H9 (cell line): ENCODE data around the gene LRRC42. TPM values are rescaled to one million over a fixed set of nuclear protein-coding genes. Genes with fewer than 3 reads are reported as not detected.

Experiments
- DNase-seq: peaks from one replicate; pipeline ENCODE4 v3.0.0-alpha.2; 2017
- H2AFZ ChIP-seq: one replicate; pipeline ENCODE4 v1.6.1; 2013; ENCODE audit warnings: mild to moderate bottlenecking, low read length, control low read depth, moderate library complexity
- H2AK5ac ChIP-seq: 2 replicates; pipeline ENCODE4 v1.6.1; 2013; ENCODE audit warnings: low read length, control low read depth, mixed read lengths; ENCODE audit not compliant: insufficient read length
- H2BK120ac ChIP-seq: one replicate; pipeline ENCODE4 v1.6.1; 2013; ENCODE audit warnings: low read depth, mild to moderate bottlenecking, low read length, control low read depth, inconsistent platforms; ENCODE audit not compliant: poor library complexity, severe bottlenecking
- H2BK12ac ChIP-seq: 2 replicates; pipeline ENCODE4 v1.6.1; 2013; ENCODE audit warnings: low read length, control low read depth, mixed read lengths, low read depth; ENCODE audit not compliant: insufficient read length
- H2BK15ac ChIP-seq: 2 replicates; pipeline ENCODE4 v1.6.1; 2013; ENCODE audit warnings: low read depth, low read length, control low read depth
- H2BK20ac ChIP-seq: one replicate; pipeline ENCODE4 v1.6.1; 2013; ENCODE audit warnings: low read depth, mild to moderate bottlenecking, low read length, control low read depth, inconsistent platforms; ENCODE audit not compliant: poor library complexity, severe bottlenecking
- H2BK5ac ChIP-seq: 2 replicates; pipeline ENCODE4 v1.6.1; 2013; ENCODE audit warnings: low read length, control low read depth, mixed read lengths; ENCODE audit not compliant: insufficient read length
- H3K14ac ChIP-seq: 2 replicates; pipeline ENCODE4 v1.6.1; 2013; ENCODE audit warnings: low read length, control low read depth; ENCODE audit not compliant: insufficient read depth
- H3K18ac ChIP-seq: 2 replicates; pipeline ENCODE4 v1.6.1; 2013; ENCODE audit warnings: low read depth, mild to moderate bottlenecking, mixed read lengths, low read length, control low read depth; ENCODE audit not compliant: insufficient read length
- H3K23ac ChIP-seq: 2 replicates; pipeline ENCODE4 v1.6.1; 2013; ENCODE audit warnings: low read length, control low read depth, mixed read lengths, low read depth; ENCODE audit not compliant: insufficient read length
- H3K23me2 ChIP-seq: 2 replicates; pipeline ENCODE4 v1.6.1; 2013; ENCODE audit warnings: low read depth, mild to moderate bottlenecking, mixed read lengths, low read length, control low read depth; ENCODE audit not compliant: insufficient read length, poor library complexity, severe bottlenecking
- H3K27ac ChIP-seq: 2 replicates; pipeline ENCODE4 v1.5.1; 2013; ENCODE audit warnings: low read length, control low read depth, mixed read lengths, low read depth; ENCODE audit not compliant: insufficient read length
- H3K27me3 ChIP-seq: 2 replicates; pipeline ENCODE4 v1.6.1; 2013; ENCODE audit warnings: low read length, control low read depth, inconsistent platforms; ENCODE audit not compliant: insufficient read depth
- H3K4ac ChIP-seq: 2 replicates; pipeline ENCODE4 v1.6.1; 2013; ENCODE audit warnings: low read depth, mild to moderate bottlenecking, control low read depth, inconsistent platforms, low read length, moderate library complexity
- H3K4me1 ChIP-seq: 2 replicates; pipeline ENCODE4 v1.6.1; 2013; ENCODE audit warnings: low read length, control low read depth, inconsistent platforms; ENCODE audit not compliant: insufficient read depth
- H3K4me2 ChIP-seq: 2 replicates; pipeline ENCODE4 v1.6.1; 2013; ENCODE audit warnings: low read length, control low read depth, mixed read lengths; ENCODE audit not compliant: insufficient read length, insufficient read depth
- H3K56ac ChIP-seq: 2 replicates; pipeline ENCODE4 v1.6.1; 2013; ENCODE audit warnings: low read depth, mild to moderate bottlenecking, mixed read lengths, low read length, control low read depth; ENCODE audit not compliant: insufficient read length
- H3K79me1 ChIP-seq: 2 replicates; pipeline ENCODE4 v1.6.1; 2013; ENCODE audit warnings: low read depth, mild to moderate bottlenecking, moderate library complexity, low read length, control low read depth, inconsistent platforms; ENCODE audit not compliant: insufficient read depth, poor library complexity, severe bottlenecking
- H3K79me2 ChIP-seq: 2 replicates; pipeline ENCODE4 v1.6.1; 2013; ENCODE audit warnings: low read length, control low read depth, inconsistent platforms; ENCODE audit not compliant: insufficient read depth
- H3K9ac ChIP-seq: 2 replicates; pipeline ENCODE4 v1.6.1; 2013; ENCODE audit warnings: low read length, control low read depth, mixed read lengths; ENCODE audit not compliant: insufficient read length; ENCODE audit errors: extremely low read depth
- H3K9me3 ChIP-seq: one replicate; pipeline ENCODE4 v1.6.1; 2013; ENCODE audit warnings: low read depth, low read length, inconsistent platforms; ENCODE audit not compliant: control insufficient read depth
- H3T11ph ChIP-seq: one replicate; pipeline ENCODE4 v1.6.1; 2013; ENCODE audit warnings: mild to moderate bottlenecking, low read length, control low read depth, inconsistent platforms
- H4K20me1 ChIP-seq: one replicate; pipeline ENCODE4 v1.6.1; 2013; ENCODE audit not compliant: control insufficient read depth, insufficient read length, insufficient read depth
- H4K5ac ChIP-seq: 2 replicates; pipeline ENCODE4 v1.6.1; 2013; ENCODE audit warnings: low read depth, mild to moderate bottlenecking, mixed read lengths, low read length, control low read depth; ENCODE audit not compliant: insufficient read length
- H4K8ac ChIP-seq: replicated peaks from 2 replicates; pipeline ENCODE4 v1.6.1; 2013; ENCODE audit warnings: low read length, control low read depth, mixed read lengths, low read depth; ENCODE audit not compliant: insufficient read length
- H4K91ac ChIP-seq: 2 replicates; pipeline ENCODE4 v1.6.1; 2013; ENCODE audit warnings: low read depth, mild to moderate bottlenecking, moderate library complexity, mixed read lengths, low read length, control low read depth; ENCODE audit not compliant: insufficient read length
- H3K27ac Mint-ChIP-seq, 3 experiments: 2 replicates in 2 of 3; 3 replicates in 1 of 3; pipeline ENCODE4 v1.8.0; 2020 to 2021; ENCODE audit warnings: mixed read lengths in 3 of 3, mild to moderate bottlenecking in 1 of 3, moderate library complexity in 1 of 3
- H3K27me3 Mint-ChIP-seq: 2 replicates; pipeline ENCODE4 v1.8.0; 2021; ENCODE audit warnings: low read depth, mild to moderate bottlenecking, moderate library complexity, mixed read lengths
- H3K36me3 Mint-ChIP-seq, 3 experiments: 2 replicates in 2 of 3; 3 replicates in 1 of 3; pipeline ENCODE4 v1.8.0; 2020 to 2021; ENCODE audit warnings: low read depth in 3 of 3, mixed read lengths in 3 of 3; ENCODE audit not compliant: insufficient read depth in 1 of 3
- H3K4me1 Mint-ChIP-seq, 2 experiments: 2 replicates each; pipeline ENCODE4 v1.8.0; 2020; ENCODE audit warnings: mixed read lengths in 2 of 2
- H3K4me3 Mint-ChIP-seq, 2 experiments: 2 replicates in 1 of 2; 3 replicates in 1 of 2; pipeline ENCODE4 v1.8.0; 2020 to 2021; ENCODE audit warnings: mild to moderate bottlenecking in 2 of 2, mixed read lengths in 2 of 2, moderate library complexity in 1 of 2
- H3K9me3 Mint-ChIP-seq, 2 experiments: 2 replicates in 1 of 2; 3 replicates in 1 of 2; pipeline ENCODE4 v1.8.0; 2020; ENCODE audit warnings: mild to moderate bottlenecking in 2 of 2, mixed read lengths in 2 of 2, moderate library complexity in 1 of 2
- WGBS: extraction: QIAGEN DNeasy Blood & Tissue Kit; methylation state at CpG from one replicate; pipeline ENCODE4 v1.1.7; 2013; ENCODE audit warnings: missing lambda C conversion rate, low lambda C conversion rate, mixed read lengths; ENCODE audit not compliant: insufficient read length; ENCODE audit errors: extremely low coverage; 5-methylcytosine and 5-hydroxymethylcytosine counted together
- long read RNA-seq: library from polyadenylated mRNA; unstranded; transcript quantifications from one replicate; pipeline ENCODE4 v2.0.0, GENCODE V29; 2020
- total RNA-seq: library from RNA; stranded (reverse); gene quantifications from 2 replicates; pipeline ENCODE4 v1.2.1, GENCODE V29; 2021
- TF ChIP-seq, protein P1 (sequence below): fragments of 200-600 bp; sonication (generic); conservative IDR thresholded peaks from 3 replicates; pipeline ENCODE4 v1.8.0; 2021; ENCODE audit warnings: antibody characterized with exemption, mild to moderate bottlenecking

The LRRC42 gene, protein sequence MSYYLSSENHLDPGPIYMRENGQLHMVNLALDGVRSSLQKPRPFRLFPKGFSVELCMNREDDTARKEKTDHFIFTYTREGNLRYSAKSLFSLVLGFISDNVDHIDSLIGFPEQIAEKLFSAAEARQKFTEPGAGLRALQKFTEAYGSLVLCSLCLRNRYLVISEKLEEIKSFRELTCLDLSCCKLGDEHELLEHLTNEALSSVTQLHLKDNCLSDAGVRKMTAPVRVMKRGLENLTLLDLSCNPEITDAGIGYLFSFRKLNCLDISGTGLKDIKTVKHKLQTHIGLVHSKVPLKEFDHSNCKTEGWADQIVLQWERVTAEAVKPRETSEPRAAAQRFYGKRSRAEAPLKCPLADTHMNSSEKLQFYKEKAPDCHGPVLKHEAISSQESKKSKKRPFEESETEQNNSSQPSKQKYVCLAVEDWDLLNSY
- total RNA-seq, result 36.3 and 38.2 TPM in 2 replicates
- long read RNA-seq, transcript LRRC42-203 (9 exons, 2,037 nt), result major isoform, 142 of 301 reads
- long read RNA-seq, transcript LRRC42-201 (8 exons, 1,727 nt), result minor isoform, 108 of 301 reads
- long read RNA-seq, partial matches to known transcripts, result 2 of 301 reads
- long read RNA-seq, other reads (novel, unspliced or antisense), result 49 of 301 reads

DNA sequence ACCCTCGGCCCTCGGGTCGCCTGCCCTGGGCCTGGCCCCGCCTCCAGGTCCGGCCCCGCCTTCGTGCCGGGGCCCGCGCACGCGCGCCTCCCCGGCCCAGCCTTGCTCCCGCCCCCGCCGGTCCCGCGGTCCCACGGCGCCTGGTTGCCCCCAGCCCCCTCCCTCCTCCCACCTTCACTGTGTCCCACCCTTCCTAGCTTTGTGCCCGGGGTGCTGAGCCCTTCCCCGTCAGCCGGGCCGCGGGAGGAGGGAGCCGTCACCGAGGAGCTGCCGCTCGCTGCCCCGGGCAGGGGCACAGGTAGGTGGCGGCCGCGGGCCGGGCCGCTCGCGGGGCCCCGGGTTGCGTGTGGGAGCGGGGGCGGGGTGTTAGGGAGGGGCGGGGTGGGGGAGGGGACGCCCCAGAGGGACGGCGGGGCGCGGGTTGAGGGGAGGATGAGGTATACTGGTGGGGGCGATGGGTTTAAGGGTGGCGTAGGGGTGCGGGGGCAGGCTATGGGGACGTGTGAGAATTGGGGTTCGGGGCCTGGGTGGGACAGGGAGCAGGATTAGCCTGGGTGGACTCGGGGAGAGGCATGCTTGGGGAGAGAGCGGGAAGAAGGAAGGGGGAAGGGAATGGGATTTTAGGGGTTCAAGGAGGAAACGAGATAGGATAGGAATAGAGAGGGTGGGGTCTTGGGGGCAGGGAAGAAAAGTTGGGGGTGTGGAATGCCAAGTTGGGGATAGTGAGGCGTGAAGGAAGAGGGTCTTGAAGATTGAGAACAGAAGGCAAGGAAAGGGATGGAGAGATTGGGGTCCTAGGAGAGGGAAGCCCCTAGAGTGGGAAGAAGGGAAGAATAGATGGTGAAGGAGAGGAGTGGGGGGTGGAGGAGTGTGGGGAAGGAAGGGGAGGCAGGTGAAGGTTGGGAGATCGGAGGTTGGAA lies at the start of gene LRRC42:
Gene LRRC42 (plus strand): TSS at position 99 of the 920 bp plus-strand sequence. CDS start 5,650 bp downstream, outside the sequence.
- H2BK120ac ChIP-seq, result no peak within 1 kb of the TSS
- peak within 1 kb of the TSS; percentile 91 to 97 for H3K4me3 Mint-ChIP-seq
- no peak for DNase-seq
- peaks cover 5% of the 10 kb centered on the region for H3K4me1 ChIP-seq
- H3K27me3 Mint-ChIP-seq, result no peaks in the 10 kb centered on the region; the same call in none of the 2 replicates
- no peak within 1 kb of the TSS for H2BK12ac ChIP-seq
- no peak within 1 kb of the TSS for H3K4ac ChIP-seq
- H3K27ac ChIP-seq, result no peak within 1 kb of the TSS
- H4K8ac ChIP-seq, result no peak within 1 kb of the TSS
- no peaks in the 10 kb centered on the region for H3K27me3 ChIP-seq
- WGBS, result no CpG with 5 or more reads among the region's 58 CpGs
- H3K4me2 ChIP-seq, result peak within 1 kb of the TSS; percentile 94
- no peaks in the 10 kb centered on the region for H3K9me3 Mint-ChIP-seq
- H3K23ac ChIP-seq, result no peak within 1 kb of the TSS
- H3T11ph ChIP-seq, result no peak within 1 kb of the TSS
- no peaks in the 10 kb centered on the region; the same call in 1 of the 2 replicates for H3K79me2 ChIP-seq
- H4K5ac ChIP-seq, result no peak within 1 kb of the TSS
- no peaks in the 10 kb centered on the region for H3K79me1 ChIP-seq
- no peak within 1 kb of the TSS for H3K18ac ChIP-seq
- no peak within 1 kb of the TSS for H2BK15ac ChIP-seq
- no peak within 1 kb of the TSS for H3K56ac ChIP-seq
- H2AK5ac ChIP-seq, result no peak within 1 kb of the TSS
- TF ChIP-seq, protein P1, sequence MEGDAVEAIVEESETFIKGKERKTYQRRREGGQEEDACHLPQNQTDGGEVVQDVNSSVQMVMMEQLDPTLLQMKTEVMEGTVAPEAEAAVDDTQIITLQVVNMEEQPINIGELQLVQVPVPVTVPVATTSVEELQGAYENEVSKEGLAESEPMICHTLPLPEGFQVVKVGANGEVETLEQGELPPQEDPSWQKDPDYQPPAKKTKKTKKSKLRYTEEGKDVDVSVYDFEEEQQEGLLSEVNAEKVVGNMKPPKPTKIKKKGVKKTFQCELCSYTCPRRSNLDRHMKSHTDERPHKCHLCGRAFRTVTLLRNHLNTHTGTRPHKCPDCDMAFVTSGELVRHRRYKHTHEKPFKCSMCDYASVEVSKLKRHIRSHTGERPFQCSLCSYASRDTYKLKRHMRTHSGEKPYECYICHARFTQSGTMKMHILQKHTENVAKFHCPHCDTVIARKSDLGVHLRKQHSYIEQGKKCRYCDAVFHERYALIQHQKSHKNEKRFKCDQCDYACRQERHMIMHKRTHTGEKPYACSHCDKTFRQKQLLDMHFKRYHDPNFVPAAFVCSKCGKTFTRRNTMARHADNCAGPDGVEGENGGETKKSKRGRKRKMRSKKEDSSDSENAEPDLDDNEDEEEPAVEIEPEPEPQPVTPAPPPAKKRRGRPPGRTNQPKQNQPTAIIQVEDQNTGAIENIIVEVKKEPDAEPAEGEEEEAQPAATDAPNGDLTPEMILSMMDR, result no peak; the same call in 2 of the 3 replicates
- H3K36me3 Mint-ChIP-seq, result peaks cover under 1 to 14% (median under 1%) of the 10 kb centered on the region in 3 experiments; a peak in 5 of 7 replicates
- H4K91ac ChIP-seq, result no peak within 1 kb of the TSS
- no peak within 1 kb of the TSS for H2BK20ac ChIP-seq
- H2AFZ ChIP-seq, result no peak within 1 kb of the TSS
- H3K9ac ChIP-seq, result peak within 1 kb of the TSS; percentile 7
- peaks cover 13% of the 10 kb centered on the region for H3K23me2 ChIP-seq
- no peak within 1 kb of the TSS for H2BK5ac ChIP-seq
- no peaks in the 10 kb centered on the region for H4K20me1 ChIP-seq
- H3K9me3 ChIP-seq, result no peaks in the 10 kb centered on the region
- peaks cover 55 to 68% of the 10 kb centered on the region in 2 experiments for H3K4me1 Mint-ChIP-seq
- peak within 1 kb of the TSS; percentile 63 to 88 (median 79); a peak in 6 of 7 replicates for H3K27ac Mint-ChIP-seq
- H3K14ac ChIP-seq, result peak within 1 kb of the TSS; percentile 83
